Bronchial epithelial cell (primary cell): ENCODE measurements around the gene TNPO3. TPM values are rescaled to one million over a fixed set of nuclear protein-coding genes. Genes with fewer than 3 reads are reported as not detected.

ENCODE experiments used
- DNase-seq: peaks from one replicate; pipeline ENCODE4 v3.0.0-alpha.2; 2010; ENCODE audit warnings: low read depth
- FAIRE-seq: peaks from 2 replicates; lab custom pipeline; 2011; peaks lifted over from hg19 to GRCh38; lab: Jason Lieb, UNC
- H3K27me3 ChIP-seq: 2 replicates; pipeline ENCODE4 v1.5.1; 2011; ENCODE audit warnings: low read length; ENCODE audit not compliant: control insufficient read depth, insufficient read depth
- H3K36me3 ChIP-seq: 2 replicates; pipeline ENCODE4 v1.5.1; 2011; ENCODE audit warnings: low read length; ENCODE audit not compliant: control insufficient read depth, insufficient read depth
- H3K4me3 ChIP-seq: 2 replicates; pipeline ENCODE4 v1.5.1; 2011; ENCODE audit warnings: mild to moderate bottlenecking, low read depth, low read length, control low read depth
- total RNA-seq: library from RNA; depleted of rRNA; stranded (reverse); fragments of >200 nt; gene quantifications from 2 replicates; pipeline ENCODE4 v1.2.1, GENCODE V29; 2014
- TF ChIP-seq, protein P1 (sequence below): IDR thresholded peaks from 2 replicates; pipeline ENCODE4 v1.5.1; 2011; ENCODE audit warnings: mild to moderate bottlenecking, moderate library complexity, low read length, control low read depth, inconsistent platforms; ENCODE audit not compliant: insufficient read depth, severe bottlenecking

TNPO3 gene
- total RNA-seq, 1 donor from 2014 or later: 62.9 TPM

DNA sequence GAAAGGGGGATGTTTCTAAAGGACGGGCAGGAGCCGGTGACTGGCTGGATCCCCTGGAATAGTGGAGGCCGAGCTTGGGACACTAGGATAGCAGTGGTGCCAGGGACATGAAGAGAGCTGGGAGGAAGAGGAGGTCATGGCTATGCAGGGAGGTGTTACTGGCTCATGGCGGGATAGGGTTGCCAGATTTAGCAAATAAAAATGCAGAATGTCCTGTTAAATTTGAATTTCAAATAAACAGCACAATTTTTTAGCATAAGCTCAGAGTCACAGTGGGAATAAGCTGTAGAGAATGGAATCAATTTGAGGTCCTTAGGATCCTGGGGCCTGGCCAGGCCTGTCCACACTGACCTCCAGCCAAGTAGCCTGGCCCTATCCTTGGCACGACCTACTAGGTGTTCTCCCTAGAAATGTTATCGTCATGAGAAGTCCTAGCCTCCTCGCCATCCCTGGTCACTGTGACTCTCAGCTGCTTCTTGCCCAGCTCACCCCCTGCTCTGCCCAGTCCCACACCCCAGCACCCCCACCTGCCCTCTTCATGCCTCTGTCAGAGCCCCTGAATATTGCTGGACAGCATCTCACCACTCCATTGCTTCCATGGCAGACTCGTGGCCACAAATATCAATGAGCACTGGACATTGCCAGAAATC lies 136.8 kb downstream of the TNPO3 start:
- Histone ChIP-seq H3K4me3 (no peak overlapping the region), H3K27me3 (peaks cover 19% of the 10 kb centered on the region), H3K36me3 (no peaks in the 10 kb centered on the region)
- TF ChIP-seq, protein P1, sequence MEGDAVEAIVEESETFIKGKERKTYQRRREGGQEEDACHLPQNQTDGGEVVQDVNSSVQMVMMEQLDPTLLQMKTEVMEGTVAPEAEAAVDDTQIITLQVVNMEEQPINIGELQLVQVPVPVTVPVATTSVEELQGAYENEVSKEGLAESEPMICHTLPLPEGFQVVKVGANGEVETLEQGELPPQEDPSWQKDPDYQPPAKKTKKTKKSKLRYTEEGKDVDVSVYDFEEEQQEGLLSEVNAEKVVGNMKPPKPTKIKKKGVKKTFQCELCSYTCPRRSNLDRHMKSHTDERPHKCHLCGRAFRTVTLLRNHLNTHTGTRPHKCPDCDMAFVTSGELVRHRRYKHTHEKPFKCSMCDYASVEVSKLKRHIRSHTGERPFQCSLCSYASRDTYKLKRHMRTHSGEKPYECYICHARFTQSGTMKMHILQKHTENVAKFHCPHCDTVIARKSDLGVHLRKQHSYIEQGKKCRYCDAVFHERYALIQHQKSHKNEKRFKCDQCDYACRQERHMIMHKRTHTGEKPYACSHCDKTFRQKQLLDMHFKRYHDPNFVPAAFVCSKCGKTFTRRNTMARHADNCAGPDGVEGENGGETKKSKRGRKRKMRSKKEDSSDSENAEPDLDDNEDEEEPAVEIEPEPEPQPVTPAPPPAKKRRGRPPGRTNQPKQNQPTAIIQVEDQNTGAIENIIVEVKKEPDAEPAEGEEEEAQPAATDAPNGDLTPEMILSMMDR: no peak
- DNase-seq (no peak), FAIRE-seq (no peak)

DNA sequence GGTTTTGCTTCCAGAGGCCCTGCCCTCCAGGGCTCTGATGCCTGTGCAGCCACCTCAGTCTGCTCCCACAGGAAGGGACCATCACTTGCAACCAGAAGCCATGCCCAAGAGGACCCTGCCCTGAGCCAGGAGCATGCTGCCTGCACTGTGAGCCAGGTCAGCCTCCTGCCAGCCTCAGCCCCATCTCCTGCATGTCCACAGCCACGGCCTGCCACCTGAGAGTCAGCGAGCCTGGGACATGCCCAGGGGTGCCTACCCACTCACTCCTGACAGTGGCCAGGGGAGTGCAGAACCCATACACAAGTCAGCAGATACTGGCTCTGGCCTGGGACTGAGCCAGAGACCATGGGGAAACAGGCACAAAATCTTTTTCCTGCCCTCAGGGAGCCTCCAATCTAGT lies 137.8 kb downstream of the TNPO3 start:
- Histone ChIP-seq H3K36me3 (no peaks in the 10 kb centered on the region), H3K27me3 (peaks cover 21% of the 10 kb centered on the region), H3K4me3 (no peak overlapping the region)
- FAIRE-seq: no peak
- no peak for DNase-seq
- TF ChIP-seq, protein P1: no peak

DNA sequence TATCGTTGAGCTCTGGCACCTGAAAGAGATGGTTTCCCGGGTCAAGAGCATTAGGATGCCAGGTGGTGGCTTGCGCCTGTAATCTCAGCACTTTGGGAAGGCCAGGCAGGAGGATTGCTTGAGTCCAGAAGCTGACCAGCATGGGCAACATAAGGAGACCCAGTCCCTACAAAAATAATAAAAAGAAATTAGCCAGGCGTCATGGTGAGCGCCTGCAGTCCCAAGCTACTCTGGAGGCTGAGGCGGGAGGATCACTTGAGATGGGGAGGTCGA lies 138.3 kb downstream of the TNPO3 start:
- FAIRE-seq: no peak
- peaks cover 25% of the 10 kb centered on the region for H3K27me3 ChIP-seq

DNA sequence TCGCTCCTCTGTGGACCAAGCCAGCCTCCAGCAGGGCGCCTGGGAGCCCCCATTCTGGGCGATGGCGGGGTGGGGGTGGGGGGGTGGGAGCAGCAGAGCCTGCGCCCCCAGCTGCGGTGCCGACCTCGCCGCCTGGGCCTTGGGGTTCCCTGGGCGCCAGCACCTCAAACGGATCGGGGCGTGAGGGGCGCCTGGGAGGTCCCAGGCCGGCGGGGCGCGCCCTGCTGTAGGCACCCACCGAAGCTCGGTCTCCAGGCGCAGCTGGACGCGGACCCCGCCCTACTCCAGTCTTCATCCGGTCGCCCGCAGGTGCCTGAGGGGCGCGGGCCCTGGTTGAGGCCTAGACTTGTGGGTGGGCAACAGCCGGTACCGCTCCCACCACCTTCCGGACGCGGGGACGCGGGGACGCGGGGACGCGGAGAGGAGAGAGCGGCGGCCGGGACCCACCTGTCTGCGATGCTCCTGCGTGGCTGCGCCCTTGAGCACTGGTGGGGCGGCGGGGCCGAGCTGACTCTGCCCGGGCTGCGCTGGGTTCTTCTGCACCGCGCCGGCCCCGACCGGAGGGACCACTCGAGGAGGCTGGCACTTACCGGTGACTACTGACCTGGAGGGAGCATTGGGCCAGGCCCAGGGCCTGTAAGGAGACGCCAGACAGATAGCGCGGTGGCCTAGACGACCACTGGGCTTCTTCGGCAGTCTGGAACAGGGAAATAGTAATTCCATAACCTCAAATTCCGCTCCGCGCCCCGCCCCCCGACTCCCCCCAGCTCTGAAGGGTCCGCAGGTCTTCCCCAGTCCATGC lies 138.9 kb downstream of the TNPO3 start:
- Histone ChIP-seq H3K27me3 (peaks cover 26% of the 10 kb centered on the region), H3K4me3 (no peak overlapping the region), H3K36me3 (no peaks in the 10 kb centered on the region)
- no peak for FAIRE-seq
- TF ChIP-seq, protein P1: no peak
- no peak for DNase-seq

More for the DNA sequence above, 138.3 kb downstream of the TNPO3 start:
- TF ChIP-seq, protein P1: no peak
- Histone ChIP-seq H3K4me3 (no peak overlapping the region), H3K36me3 (no peaks in the 10 kb centered on the region)
- no peak for DNase-seq

DNA sequence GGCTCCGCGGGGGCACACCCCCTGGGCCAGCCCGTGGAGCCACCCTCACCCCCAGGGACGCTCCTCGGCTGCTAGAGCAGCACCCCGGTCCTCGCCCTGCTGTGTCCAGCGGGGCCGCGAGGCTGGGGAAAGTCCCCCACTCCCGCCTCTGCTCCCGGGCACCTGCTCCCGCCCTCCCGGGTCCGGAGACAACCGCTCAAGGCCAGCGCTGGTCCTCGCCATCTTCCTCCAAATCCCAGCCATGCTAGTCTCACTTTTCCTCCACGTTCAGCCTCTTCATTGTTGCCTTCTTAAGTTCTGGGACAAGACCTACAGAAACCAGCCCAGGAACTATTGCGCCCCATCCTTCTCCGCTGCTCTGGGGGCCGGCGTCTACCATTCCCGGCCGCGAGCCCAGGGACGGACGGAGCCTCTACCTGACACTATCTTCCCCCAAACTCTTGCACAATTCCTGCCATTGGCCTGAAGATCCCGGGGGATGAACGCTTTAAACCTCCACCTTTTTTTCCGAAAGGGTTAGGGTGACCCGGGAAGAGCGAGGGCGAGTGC lies 139.6 kb downstream of the TNPO3 start:
- no peak for FAIRE-seq
- Histone ChIP-seq H3K4me3 (no peak overlapping the region), H3K27me3 (peaks cover 31% of the 10 kb centered on the region), H3K36me3 (no peaks in the 10 kb centered on the region)
- TF ChIP-seq, protein P1: no peak
- DNase-seq: no peak
